IMR-90 (cell line): ENCODE data around the gene F2RL1.

ENCODE experiments used
- NFE2L2 ChIP-seq: fragments of 150-350 bp; IDR thresholded peaks from 2 replicates; pipeline ENCODE4 v1.6.1; 2016; ENCODE audit warnings: low read depth, mild to moderate bottlenecking, low read length
- POLR2A ChIP-seq: IDR thresholded peaks from 2 replicates; pipeline ENCODE4 v1.6.1; 2012; ENCODE audit warnings: mild to moderate bottlenecking, low read depth, low read length

DNA sequence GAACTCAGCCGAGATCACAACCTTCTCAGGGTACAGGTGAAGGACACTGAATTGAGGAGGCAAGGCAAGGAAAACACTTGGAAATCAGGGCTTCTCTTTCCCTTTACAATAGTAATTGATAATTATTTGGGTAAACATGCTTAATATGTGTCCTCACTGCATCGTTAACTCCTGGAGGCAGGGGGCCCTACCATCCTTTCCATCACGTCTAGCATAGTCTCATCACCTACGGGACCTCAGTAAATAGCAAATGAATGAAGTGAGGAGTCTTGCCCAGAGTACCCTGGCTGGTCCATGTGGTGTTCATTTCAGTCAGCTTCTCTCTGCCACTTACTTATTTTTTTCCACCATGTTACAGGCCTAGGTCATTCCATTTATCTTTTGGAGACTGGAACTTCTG lies 2.3 kb downstream of the F2RL1 start:
- TF ChIP-seq POLR2A (no peak), NFE2L2 (no peak)
